Natural killer cell (primary cell): Measurements from ENCODE around the gene TMEM270. TPM values are rescaled to one million over a fixed set of nuclear protein-coding genes. Genes with fewer than 3 reads are reported as not detected.
"Not testable (repeated sequence)": the region's sequence is repeated elsewhere in the genome, so short reads cannot be mapped to it uniquely, and the experiment has no call there.

Experiments
- ATAC-seq, 3 donors: fragments of 150-1000 bp in 2 of 3; fragments of 200-7000 bp in 1 of 3; cut with Tn5 transposase; 1 replicate in 1 of 3; 2 replicates in 2 of 3; pipeline ENCODE4 v1.10.0; 2021; ENCODE audit warnings: mild to moderate bottlenecking in 2 of 3, moderate library complexity in 2 of 3
- DNase-seq, 2 donors: peaks; one replicate each; pipeline versions ENCODE4 v3.0.0 to v3.0.0-alpha.2; 2013 to 2021; ENCODE audit warnings: mixed read lengths in 1 of 2
- H3K27ac ChIP-seq: one replicate; pipeline ENCODE4 v1.5.1; 2013; ENCODE audit warnings: mild to moderate bottlenecking, low read length
- H3K27me3 ChIP-seq: one replicate; pipeline ENCODE4 v1.6.1; 2013; ENCODE audit warnings: low read length; ENCODE audit not compliant: control insufficient read depth, insufficient read depth
- H3K36me3 ChIP-seq: one replicate; pipeline ENCODE4 v1.6.1; 2013; ENCODE audit warnings: low read length; ENCODE audit not compliant: control insufficient read depth, insufficient read depth
- H3K4me1 ChIP-seq: one replicate; pipeline ENCODE4 v1.6.1; 2013; ENCODE audit warnings: low read length; ENCODE audit not compliant: control insufficient read depth, insufficient read depth
- H3K4me3 ChIP-seq: one replicate; pipeline ENCODE4 v1.5.1; 2013; ENCODE audit warnings: low read length
- H3K9me3 ChIP-seq: one replicate; pipeline ENCODE4 v1.6.1; 2013; ENCODE audit warnings: low read length; ENCODE audit not compliant: control insufficient read depth, insufficient read depth
- H3K27ac Mint-ChIP-seq, 2 donors: one replicate each; pipeline ENCODE4 v1.8.0; 2022; ENCODE audit warnings: mild to moderate bottlenecking in 2 of 2, mixed read lengths in 2 of 2, moderate library complexity in 1 of 2
- H3K27me3 Mint-ChIP-seq, 2 donors: one replicate each; pipeline ENCODE4 v1.8.0; 2022; ENCODE audit warnings: low read depth in 2 of 2, mixed read lengths in 2 of 2
- H3K36me3 Mint-ChIP-seq: one replicate; pipeline ENCODE4 v1.8.0; 2022; ENCODE audit warnings: mixed read lengths
- H3K4me1 Mint-ChIP-seq, 2 donors: one replicate each; pipeline ENCODE4 v1.8.0; 2022; ENCODE audit warnings: mixed read lengths in 2 of 2
- H3K4me3 Mint-ChIP-seq: one replicate; pipeline ENCODE4 v1.8.0; 2022; ENCODE audit warnings: mild to moderate bottlenecking, moderate library complexity, mixed read lengths
- H3K9me3 Mint-ChIP-seq, 2 donors: one replicate each; pipeline ENCODE4 v1.8.0; 2022; ENCODE audit warnings: mixed read lengths in 2 of 2
- WGBS: methylation state at CpG from one replicate; pipeline ENCODE4 v1.1.7; 2013; ENCODE audit warnings: missing lambda C conversion rate; ENCODE audit not compliant: insufficient coverage; 5-methylcytosine and 5-hydroxymethylcytosine counted together
- intact Hi-C: fragments of 100-400 bp; cut with micrococcal nuclease; formaldehyde crosslinking; loops from one replicate; pipeline ENCODE4 v1.14.2; 2022
- total RNA-seq, 4 donors: library from RNA; stranded (reverse); fragments of 120-200 nt in 1 of 4; gene quantifications; one replicate each; pipeline versions ENCODE4 v1.2.3 to v1.2.4, GENCODE V29; 2013 to 2022
- TF ChIP-seq, protein P1 (sequence below): fragments of 200-600 bp; IDR thresholded peaks from one replicate; pipeline ENCODE4 v1.8.0; 2022; ENCODE audit warnings: antibody characterized with exemption

Gene TMEM270
- total RNA-seq, 3 donors from 2014 or later (not counting 1 experiment from before 2014, with no cell fraction given), result not detected

GRCh38 chr7:73844848-73845460 lies 16.0 kb upstream of the TMEM270 start:
- H3K4me1 ChIP-seq, result peaks cover 22% of the 10 kb centered on the region
- no peaks in the 10 kb centered on the region for H3K27me3 ChIP-seq
- H3K36me3 ChIP-seq, result no peaks in the 10 kb centered on the region
- Mint-ChIP-seq H3K27ac (no peak overlapping the region), H3K4me3 (no peak overlapping the region), H3K27me3 (peaks cover 0 to under 1% of the 10 kb centered on the region in 2 donors), H3K36me3 (no peaks in the 10 kb centered on the region), H3K4me1 (peaks cover 0 to 13% of the 10 kb centered on the region in 2 donors), H3K9me3 (no peaks in the 10 kb centered on the region)
- no peak for ATAC-seq
- DNase-seq, result no peak
- intact Hi-C loops, result no loop called here
- H3K27ac ChIP-seq, result no peak overlapping the region
- H3K4me3 ChIP-seq, result no peak overlapping the region
- TF ChIP-seq, protein P1, sequence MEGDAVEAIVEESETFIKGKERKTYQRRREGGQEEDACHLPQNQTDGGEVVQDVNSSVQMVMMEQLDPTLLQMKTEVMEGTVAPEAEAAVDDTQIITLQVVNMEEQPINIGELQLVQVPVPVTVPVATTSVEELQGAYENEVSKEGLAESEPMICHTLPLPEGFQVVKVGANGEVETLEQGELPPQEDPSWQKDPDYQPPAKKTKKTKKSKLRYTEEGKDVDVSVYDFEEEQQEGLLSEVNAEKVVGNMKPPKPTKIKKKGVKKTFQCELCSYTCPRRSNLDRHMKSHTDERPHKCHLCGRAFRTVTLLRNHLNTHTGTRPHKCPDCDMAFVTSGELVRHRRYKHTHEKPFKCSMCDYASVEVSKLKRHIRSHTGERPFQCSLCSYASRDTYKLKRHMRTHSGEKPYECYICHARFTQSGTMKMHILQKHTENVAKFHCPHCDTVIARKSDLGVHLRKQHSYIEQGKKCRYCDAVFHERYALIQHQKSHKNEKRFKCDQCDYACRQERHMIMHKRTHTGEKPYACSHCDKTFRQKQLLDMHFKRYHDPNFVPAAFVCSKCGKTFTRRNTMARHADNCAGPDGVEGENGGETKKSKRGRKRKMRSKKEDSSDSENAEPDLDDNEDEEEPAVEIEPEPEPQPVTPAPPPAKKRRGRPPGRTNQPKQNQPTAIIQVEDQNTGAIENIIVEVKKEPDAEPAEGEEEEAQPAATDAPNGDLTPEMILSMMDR, result no peak
- 91% methylated on average over 12 of the region's 13 CpGs for WGBS
- no peaks in the 10 kb centered on the region for H3K9me3 ChIP-seq

DNA sequence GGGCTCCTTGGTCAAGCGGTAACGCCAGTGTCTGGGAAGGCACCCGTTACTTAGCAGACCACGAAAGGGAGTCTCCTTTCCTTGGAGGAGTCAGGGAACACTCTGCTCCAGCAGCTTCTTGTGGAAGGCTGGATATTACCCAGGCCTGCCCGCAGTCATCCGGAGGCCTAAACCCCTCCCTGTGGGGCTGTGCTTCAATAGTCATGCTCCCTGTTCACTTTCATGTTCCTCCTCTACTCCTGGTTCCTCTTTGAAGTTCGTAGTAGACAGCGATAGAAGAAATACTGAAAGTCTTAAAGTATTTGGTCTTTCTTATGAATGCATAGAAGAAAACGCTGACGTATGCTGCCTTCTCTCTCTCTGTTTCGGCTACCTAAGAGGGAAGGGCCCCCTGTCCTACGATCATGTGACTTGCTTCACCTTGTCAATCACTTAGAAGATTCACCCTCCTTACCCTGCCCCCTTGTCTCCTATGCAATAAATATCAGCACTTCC lies 15.2 kb upstream of the TMEM270 start:
- H3K9me3 ChIP-seq, H3K27me3 Mint-ChIP-seq, H3K36me3 Mint-ChIP-seq, H3K4me3 Mint-ChIP-seq, H3K9me3 Mint-ChIP-seq, H3K36me3 ChIP-seq, DNase-seq, H3K27ac Mint-ChIP-seq, H3K27ac ChIP-seq, H3K27me3 ChIP-seq, H3K4me3 ChIP-seq, ATAC-seq, intact Hi-C loops: not testable (repeated sequence)
- WGBS, result 55% methylated on average over 12 of the region's 12 CpGs
- peaks cover 22% of the 10 kb centered on the region for H3K4me1 ChIP-seq
- H3K4me1 Mint-ChIP-seq, result peaks cover 0 to 13% of the 10 kb centered on the region in 2 donors

DNA sequence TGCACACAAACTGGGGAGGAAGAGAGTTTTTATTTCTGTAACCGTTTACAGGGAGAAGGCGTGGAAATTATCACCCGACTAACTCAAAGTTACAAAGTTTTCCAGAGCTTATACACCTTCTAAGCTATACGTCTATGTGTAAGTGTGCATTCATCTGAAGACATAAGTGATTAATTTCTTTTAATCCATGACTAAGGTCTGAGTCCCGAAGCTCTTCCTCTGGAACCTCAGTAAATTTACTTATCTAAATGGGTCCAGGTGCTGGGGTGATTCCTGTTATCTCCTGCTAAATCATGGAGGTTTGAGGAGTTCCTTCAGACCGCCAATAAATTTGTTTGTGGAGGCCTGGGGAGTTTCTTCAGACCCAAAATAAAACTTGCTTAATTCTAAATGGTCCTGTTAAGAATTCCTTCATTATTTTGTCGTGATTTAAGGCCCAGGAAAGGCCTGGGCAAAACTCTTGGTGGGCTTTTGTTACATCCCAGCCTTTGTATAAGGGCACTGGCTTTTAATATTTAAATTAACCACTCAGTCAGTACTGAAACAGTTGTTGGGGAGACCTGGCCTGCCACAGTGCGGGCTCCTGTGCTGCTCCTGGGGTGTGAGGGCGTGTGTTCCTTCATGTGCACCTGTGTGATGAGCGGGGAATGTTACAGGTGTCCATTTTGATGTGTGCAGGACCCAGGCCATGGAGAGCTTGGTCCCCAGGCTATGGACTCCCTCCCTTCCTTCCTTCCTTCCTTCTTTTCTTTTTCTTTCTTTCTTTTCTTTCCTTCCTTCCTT lies 12.8 kb upstream of the TMEM270 start:
- 88% methylated on average over 10 of the region's 10 CpGs for WGBS
- no peaks in the 10 kb centered on the region for H3K36me3 Mint-ChIP-seq
- peaks cover 10% of the 10 kb centered on the region for H3K4me1 ChIP-seq

GRCh38 chr7:73850781-73851207 lies 10.2 kb upstream of the TMEM270 start:
- peaks cover 11 to 19% of the 10 kb centered on the region in 2 donors for H3K27me3 Mint-ChIP-seq
- TF ChIP-seq, protein P1, result no peak

More for the DNA sequence above, 12.8 kb upstream of the TMEM270 start:
- TF ChIP-seq, protein P1, result no peak
- Histone ChIP-seq H3K9me3 (no peaks in the 10 kb centered on the region), H3K36me3 (no peaks in the 10 kb centered on the region), H3K27ac (no peak overlapping the region), H3K4me3 (no peak overlapping the region), H3K27me3 (no peaks in the 10 kb centered on the region)
- Mint-ChIP-seq H3K27ac (no peak overlapping the region), H3K27me3 (peaks cover 4 to 12% of the 10 kb centered on the region in 2 donors), H3K4me1 (peaks cover 0 to 6% of the 10 kb centered on the region in 2 donors), H3K9me3 (no peaks in the 10 kb centered on the region), H3K4me3 (no peak overlapping the region)
- ATAC-seq, result no peak
- intact Hi-C loops, result no loop called here
- no peak for DNase-seq

More at GRCh38 chr7:73850781-73851207, 10.2 kb upstream of the TMEM270 start:
- no peaks in the 10 kb centered on the region for H3K9me3 ChIP-seq
- H3K27ac ChIP-seq, result no peak overlapping the region
- H3K36me3 ChIP-seq, result no peaks in the 10 kb centered on the region
- H3K27ac Mint-ChIP-seq, result no peak overlapping the region
- H3K4me3 Mint-ChIP-seq, result no peak overlapping the region
- intact Hi-C loops, result no loop called here
- H3K4me1 ChIP-seq, result peaks cover 11% of the 10 kb centered on the region
- ATAC-seq (no peak), DNase-seq (no peak)
- H3K9me3 Mint-ChIP-seq, result no peaks in the 10 kb centered on the region
- no peaks in the 10 kb centered on the region for H3K36me3 Mint-ChIP-seq
- no peak overlapping the region for H3K4me3 ChIP-seq
- H3K27me3 ChIP-seq, result no peaks in the 10 kb centered on the region
- H3K4me1 Mint-ChIP-seq, result peaks cover 3 to 7% of the 10 kb centered on the region in 2 donors
- 74% methylated on average over 4 of the region's 4 CpGs for WGBS
